KBM-7 (cell line): ENCODE results near the gene MAP1S.
"Not testable (repeated sequence)": the region's sequence is repeated elsewhere in the genome, so short reads cannot be mapped to it uniquely, and the experiment has no call there.

Experiments used
- DNase-seq: peaks from one replicate; pipeline ENCODE4 v3.0.0-alpha.2; 2015
- in situ Hi-C: fragments of 300-500 bp; cut with MboI; formaldehyde crosslinking; loops from 2 replicates; pipeline ENCODE4 v1.14.3; 2020; ENCODE audit warnings: low sequenced_read_pairs, low pct_unique_long_range_greater_than_20kb, mixed read lengths

The MAP1S gene

DNA sequence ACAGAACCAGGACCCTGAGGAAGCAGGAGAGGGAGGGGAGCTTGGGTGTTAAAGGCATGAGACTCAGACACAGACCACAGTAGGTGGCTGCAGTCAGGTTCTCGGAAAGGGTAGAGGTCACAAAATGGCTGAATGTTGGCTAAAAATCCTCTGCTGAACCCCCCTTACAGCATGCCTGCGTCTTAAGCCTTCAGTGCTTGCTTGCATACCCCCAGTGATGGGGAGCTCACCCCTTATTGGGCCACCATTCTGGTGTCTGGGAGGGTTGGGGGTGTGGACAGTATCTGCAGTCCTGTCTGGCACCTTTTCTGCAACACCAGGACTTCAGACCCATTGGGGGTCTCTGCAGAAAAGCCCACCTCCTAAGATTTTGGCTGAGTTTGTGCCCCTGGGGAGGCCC, 61.5 kb downstream of the MAP1S start:
- in situ Hi-C loops, result no loop called here
- no peak for DNase-seq

DNA sequence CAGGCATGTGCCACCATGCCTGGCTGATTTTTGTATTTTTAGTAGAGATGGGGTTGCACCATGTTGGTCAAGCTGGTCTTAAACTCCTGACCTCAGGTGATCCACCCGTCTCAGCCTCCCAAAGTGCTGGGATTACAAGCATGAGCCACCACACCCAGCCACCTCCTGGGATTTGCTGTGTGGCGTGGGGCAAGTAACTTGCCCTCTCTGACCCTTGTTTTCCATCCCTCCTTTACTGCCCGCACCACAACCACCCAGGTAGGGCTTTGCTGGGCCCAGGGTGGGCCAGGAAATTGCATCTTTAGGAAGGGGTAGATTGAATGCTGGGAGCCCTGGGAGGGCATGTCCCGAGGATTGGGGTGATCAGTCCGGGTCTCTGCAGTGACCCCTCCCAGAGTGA, 64.4 kb downstream of the MAP1S start:
- DNase-seq, result not testable (repeated sequence)

More for the DNA sequence above, 64.4 kb downstream of the MAP1S start:
- in situ Hi-C loops, result not testable (repeated sequence)
